ENCODE measurements around the gene SKP1. TPM values are rescaled to one million over a fixed set of nuclear protein-coding genes. Genes with fewer than 3 reads are reported as not detected.

SKP1 gene
- total and polyA plus RNA-seq, 9 of the 15 experiments (the other 6 are each of a cell fraction or from before 2014, with no cell fraction given): 301 to 2,109 (median 639) TPM

DNA sequence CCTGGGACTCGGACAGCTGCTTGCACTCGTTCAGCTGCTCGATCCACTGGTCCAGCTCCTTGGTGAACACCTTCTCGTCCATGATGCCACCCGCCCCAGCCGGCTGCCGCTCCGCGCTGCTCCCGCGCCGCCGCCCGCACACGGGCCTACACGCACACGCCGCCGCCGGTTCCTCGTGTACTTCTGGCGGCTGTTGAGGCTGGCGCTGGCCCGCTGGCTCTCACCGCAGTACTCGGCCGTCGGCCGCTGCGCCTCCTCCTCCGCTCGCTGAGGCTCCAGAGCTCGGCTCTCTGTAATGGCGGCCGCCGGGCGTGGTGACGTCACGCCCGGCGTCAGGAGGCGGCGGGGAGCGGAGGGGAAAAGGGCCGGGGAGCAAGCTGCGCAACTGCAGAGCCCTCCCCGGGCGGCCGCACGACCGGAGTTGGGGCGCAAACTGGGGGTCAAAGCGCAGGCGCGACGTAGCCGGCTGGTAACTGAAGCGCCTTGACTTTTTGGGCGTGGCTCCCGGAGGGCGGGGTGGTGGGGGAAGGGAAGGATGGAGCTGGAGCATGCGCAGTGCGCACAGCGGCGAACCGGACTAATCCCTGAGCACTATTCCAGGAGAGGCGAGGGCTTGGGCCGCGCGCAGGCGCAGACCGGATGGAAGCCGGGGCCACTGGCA, 49.2 kb upstream of the SKP1 start, which contains the start of gene PPP2CA (continued):
- TF ChIP-seq TEAD4 (IDR thresholded peaks at IDR 0.05; ENCODE audit: low read length): no peak; the same call in 1 of the 2 replicates
- no peak for TF ChIP-seq TEAD4 (CRISPR knock-in tag; IDR thresholded peaks at IDR 0.05; ENCODE audit: borderline replicate concordance)
- TF ChIP-seq SIX5 (IDR thresholded peaks at IDR 0.05; ENCODE audit: borderline replicate concordance in 1 of 2, insufficient read depth in 1 of 2, low read depth in 1 of 2, low read length in 2 of 2): peak in 1 of 2 experiments; percentile 4; a peak in 1 of 4 replicates
- TF ChIP-seq, protein P1, sequence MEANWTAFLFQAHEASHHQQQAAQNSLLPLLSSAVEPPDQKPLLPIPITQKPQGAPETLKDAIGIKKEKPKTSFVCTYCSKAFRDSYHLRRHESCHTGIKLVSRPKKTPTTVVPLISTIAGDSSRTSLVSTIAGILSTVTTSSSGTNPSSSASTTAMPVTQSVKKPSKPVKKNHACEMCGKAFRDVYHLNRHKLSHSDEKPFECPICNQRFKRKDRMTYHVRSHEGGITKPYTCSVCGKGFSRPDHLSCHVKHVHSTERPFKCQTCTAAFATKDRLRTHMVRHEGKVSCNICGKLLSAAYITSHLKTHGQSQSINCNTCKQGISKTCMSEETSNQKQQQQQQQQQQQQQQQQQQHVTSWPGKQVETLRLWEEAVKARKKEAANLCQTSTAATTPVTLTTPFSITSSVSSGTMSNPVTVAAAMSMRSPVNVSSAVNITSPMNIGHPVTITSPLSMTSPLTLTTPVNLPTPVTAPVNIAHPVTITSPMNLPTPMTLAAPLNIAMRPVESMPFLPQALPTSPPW (CRISPR knock-in tag; IDR thresholded peaks at IDR 0.05): peak; percentile 86
- TF ChIP-seq, protein P2, sequence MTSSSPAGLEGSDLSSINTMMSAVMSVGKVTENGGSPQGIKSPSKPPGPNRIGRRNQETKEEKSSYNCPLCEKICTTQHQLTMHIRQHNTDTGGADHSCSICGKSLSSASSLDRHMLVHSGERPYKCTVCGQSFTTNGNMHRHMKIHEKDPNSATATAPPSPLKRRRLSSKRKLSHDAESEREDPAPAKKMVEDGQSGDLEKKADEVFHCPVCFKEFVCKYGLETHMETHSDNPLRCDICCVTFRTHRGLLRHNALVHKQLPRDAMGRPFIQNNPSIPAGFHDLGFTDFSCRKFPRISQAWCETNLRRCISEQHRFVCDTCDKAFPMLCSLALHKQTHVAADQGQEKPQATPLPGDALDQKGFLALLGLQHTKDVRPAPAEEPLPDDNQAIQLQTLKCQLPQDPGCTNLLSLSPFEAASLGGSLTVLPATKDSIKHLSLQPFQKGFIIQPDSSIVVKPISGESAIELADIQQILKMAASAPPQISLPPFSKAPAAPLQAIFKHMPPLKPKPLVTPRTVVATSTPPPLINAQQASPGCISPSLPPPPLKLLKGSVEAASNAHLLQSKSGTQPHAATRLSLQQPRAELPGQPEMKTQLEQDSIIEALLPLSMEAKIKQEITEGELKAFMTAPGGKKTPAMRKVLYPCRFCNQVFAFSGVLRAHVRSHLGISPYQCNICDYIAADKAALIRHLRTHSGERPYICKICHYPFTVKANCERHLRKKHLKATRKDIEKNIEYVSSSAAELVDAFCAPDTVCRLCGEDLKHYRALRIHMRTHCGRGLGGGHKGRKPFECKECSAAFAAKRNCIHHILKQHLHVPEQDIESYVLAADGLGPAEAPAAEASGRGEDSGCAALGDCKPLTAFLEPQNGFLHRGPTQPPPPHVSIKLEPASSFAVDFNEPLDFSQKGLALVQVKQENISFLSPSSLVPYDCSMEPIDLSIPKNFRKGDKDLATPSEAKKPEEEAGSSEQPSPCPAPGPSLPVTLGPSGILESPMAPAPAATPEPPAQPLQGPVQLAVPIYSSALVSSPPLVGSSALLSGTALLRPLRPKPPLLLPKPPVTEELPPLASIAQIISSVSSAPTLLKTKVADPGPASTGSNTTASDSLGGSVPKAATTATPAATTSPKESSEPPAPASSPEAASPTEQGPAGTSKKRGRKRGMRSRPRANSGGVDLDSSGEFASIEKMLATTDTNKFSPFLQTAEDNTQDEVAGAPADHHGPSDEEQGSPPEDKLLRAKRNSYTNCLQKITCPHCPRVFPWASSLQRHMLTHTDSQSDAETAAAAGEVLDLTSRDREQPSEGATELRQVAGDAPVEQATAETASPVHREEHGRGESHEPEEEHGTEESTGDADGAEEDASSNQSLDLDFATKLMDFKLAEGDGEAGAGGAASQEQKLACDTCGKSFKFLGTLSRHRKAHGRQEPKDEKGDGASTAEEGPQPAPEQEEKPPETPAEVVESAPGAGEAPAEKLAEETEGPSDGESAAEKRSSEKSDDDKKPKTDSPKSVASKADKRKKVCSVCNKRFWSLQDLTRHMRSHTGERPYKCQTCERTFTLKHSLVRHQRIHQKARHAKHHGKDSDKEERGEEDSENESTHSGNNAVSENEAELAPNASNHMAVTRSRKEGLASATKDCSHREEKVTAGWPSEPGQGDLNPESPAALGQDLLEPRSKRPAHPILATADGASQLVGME (CRISPR knock-in tag; IDR thresholded peaks at IDR 0.05): peak; percentile 81; the same call in 1 of the 2 replicates
- TF ChIP-seq U2AF2 (optimal IDR thresholded peaks at IDR 0.05; ENCODE audit: low read depth, low read length): no peak
- peak; percentile 57 for TF ChIP-seq PRPF4 (IDR thresholded peaks at IDR 0.05; ENCODE audit: insufficient read depth, low read depth, low read length, poor library complexity, severe bottlenecking)
- no peak for TF ChIP-seq MEF2D (tag; conservative IDR thresholded peaks at IDR 0.05; ENCODE audit: low read depth)
- TF ChIP-seq E2F3 (CRISPR knock-in tag; IDR thresholded peaks at IDR 0.05): no peak
- TF ChIP-seq NFE2 (IDR thresholded peaks at IDR 0.05; ENCODE audit: low read depth): no peak
- TF ChIP-seq PHF8 (IDR thresholded peaks at IDR 0.05; ENCODE audit: borderline replicate concordance, low read length): peak; percentile 90; the same call in 1 of the 2 replicates
- peak; percentile 96 for TF ChIP-seq RBFOX2 (IDR thresholded peaks at IDR 0.05; ENCODE audit: low read depth, low read length)
- TF ChIP-seq, protein P3, sequence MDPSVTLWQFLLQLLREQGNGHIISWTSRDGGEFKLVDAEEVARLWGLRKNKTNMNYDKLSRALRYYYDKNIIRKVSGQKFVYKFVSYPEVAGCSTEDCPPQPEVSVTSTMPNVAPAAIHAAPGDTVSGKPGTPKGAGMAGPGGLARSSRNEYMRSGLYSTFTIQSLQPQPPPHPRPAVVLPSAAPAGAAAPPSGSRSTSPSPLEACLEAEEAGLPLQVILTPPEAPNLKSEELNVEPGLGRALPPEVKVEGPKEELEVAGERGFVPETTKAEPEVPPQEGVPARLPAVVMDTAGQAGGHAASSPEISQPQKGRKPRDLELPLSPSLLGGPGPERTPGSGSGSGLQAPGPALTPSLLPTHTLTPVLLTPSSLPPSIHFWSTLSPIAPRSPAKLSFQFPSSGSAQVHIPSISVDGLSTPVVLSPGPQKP (CRISPR knock-in tag; IDR thresholded peaks at IDR 0.05): no peak
- peak; percentile 72 for TF ChIP-seq ATF1 (CRISPR knock-in tag; IDR thresholded peaks at IDR 0.05)
- peak; percentile 99 for TF ChIP-seq ATF1 (tag; IDR thresholded peaks at IDR 0.05)
- no peak for TF ChIP-seq POLR2H (tag; IDR thresholded peaks at IDR 0.05; ENCODE audit: low read depth)
- no peak for TF ChIP-seq ESRRA (IDR thresholded peaks at IDR 0.05; ENCODE audit: borderline replicate concordance, low read depth)
- TF ChIP-seq NR3C1 (CRISPR knock-in tag; IDR thresholded peaks at IDR 0.05): 0 out of 2 replicates have a peak, but pooled peaks have one; percentile 3
- peak; percentile 96 for TF ChIP-seq MEIS2 (IDR thresholded peaks at IDR 0.05; ENCODE audit: partially characterized antibody)
- no peak for TF ChIP-seq ZNF311 (CRISPR knock-in tag; IDR thresholded peaks at IDR 0.05)

Data from K562 (cell line).